K562 (cell line): ENCODE results near the gene GABBR1. TPM values are rescaled to one million over a fixed set of nuclear protein-coding genes. Genes with fewer than 3 reads are reported as not detected.
A peak's percentile ranks its signal among the peaks of the same experiment; 100 is the strongest.

Experiments
- BCL6 ChIP-seq: fragments of 250-450 bp; sonication (Bioruptor Pico); IDR thresholded peaks from 2 replicates; pipeline ENCODE4 v1.4.0; 2020
- FOXK1 ChIP-seq: sonication (generic); formaldehyde crosslinking; IDR thresholded peaks from 2 replicates; pipeline ENCODE4 v1.8.0; 2022; ENCODE audit warnings: missing genetic modification reagents, mild to moderate bottlenecking, borderline replicate concordance
- GABPA ChIP-seq: fragments of 200-800 bp; sonication (Bioruptor generic); conservative IDR thresholded peaks from 2 replicates; pipeline ENCODE4 v1.6.1; 2016; ENCODE audit warnings: low read depth, missing genetic modification characterization, missing compliant biosample characterization
- GATAD2B ChIP-seq: fragments of 450-650 bp; IDR thresholded peaks from 2 replicates; pipeline ENCODE4 v1.6.1; 2017; ENCODE audit warnings: mild to moderate bottlenecking, borderline replicate concordance
- HEY1 ChIP-seq: fragments of 250-450 bp; sonication (Bioruptor Pico); IDR thresholded peaks from 2 replicates; pipeline ENCODE4 v1.5.0; 2020; ENCODE audit warnings: mild to moderate bottlenecking, moderate library complexity, borderline replicate concordance
- KAT2B ChIP-seq: IDR thresholded peaks from one replicate; pipeline ENCODE4 v1.6.1; 2012; ENCODE audit warnings: low read depth, mild to moderate bottlenecking, control low read depth, inconsistent platforms, low read length, moderate library complexity
- MED1 ChIP-seq: sonication (generic); formaldehyde crosslinking; IDR thresholded peaks from 2 replicates; pipeline ENCODE4 v1.8.1; 2023; ENCODE audit warnings: missing genetic modification reagents, borderline replicate concordance
- NFIC ChIP-seq: fragments of 450-650 bp; IDR thresholded peaks from 2 replicates; pipeline ENCODE4 v1.6.1; 2017; ENCODE audit warnings: mild to moderate bottlenecking, inconsistent platforms
- NR2C1 ChIP-seq, 2 experiments: fragments of 450-650 bp; IDR thresholded peaks; 2 replicates each; pipeline ENCODE4 v1.6.1; 2017; ENCODE audit warnings: mild to moderate bottlenecking in 2 of 2, antibody characterized with exemption in 1 of 2, inconsistent platforms in 1 of 2, missing compliant biosample characterization in 1 of 2, missing genetic modification characterization in 1 of 2
- POLR2AphosphoS5 ChIP-seq: IDR thresholded peaks from 2 replicates; pipeline ENCODE4 v1.6.1; 2011; ENCODE audit warnings: mild to moderate bottlenecking, low read depth, low read length, moderate library complexity; ENCODE audit not compliant: control insufficient read depth, insufficient read depth
- POLR2G ChIP-seq: fragments of 200-400 bp; formaldehyde crosslinking; IDR thresholded peaks from 2 replicates; pipeline ENCODE4 v1.6.1; 2017; ENCODE audit warnings: low read depth, mild to moderate bottlenecking, antibody characterized with exemption, low read length, moderate library complexity
- RB1 ChIP-seq: fragments of 450-650 bp; IDR thresholded peaks from 2 replicates; pipeline ENCODE4 v1.6.1; 2017; ENCODE audit warnings: low read depth, mild to moderate bottlenecking
- SNIP1 ChIP-seq: fragments of 450-650 bp; IDR thresholded peaks from 2 replicates; pipeline ENCODE4 v1.7.1; 2017; ENCODE audit warnings: low read depth, mild to moderate bottlenecking
- ZNF146 ChIP-seq: IDR thresholded peaks from one replicate; pipeline ENCODE4 v1.6.1; 2018; ENCODE audit warnings: missing compliant biosample characterization; ENCODE audit not compliant: unreplicated experiment
- ZNF253 ChIP-seq: fragments of 250-450 bp; sonication (Bioruptor Pico); conservative IDR thresholded peaks from 2 replicates; pipeline ENCODE4 v1.6.1; 2021; ENCODE audit warnings: mild to moderate bottlenecking
- ZNF324 ChIP-seq: fragments of 250-450 bp; sonication (Bioruptor Pico); IDR thresholded peaks from 2 replicates; pipeline ENCODE4 v1.4.0; 2020; ENCODE audit warnings: mild to moderate bottlenecking
- ZNF551 ChIP-seq: fragments of 250-450 bp; sonication (Bioruptor Pico); IDR thresholded peaks from 2 replicates; pipeline ENCODE4 v1.5.0; 2021; ENCODE audit warnings: mild to moderate bottlenecking, moderate library complexity
- ZNF830 ChIP-seq: fragments of 250-450 bp; sonication (Bioruptor Pico); IDR thresholded peaks from 2 replicates; pipeline ENCODE4 v1.5.0; 2021; ENCODE audit warnings: mild to moderate bottlenecking
- polyA plus RNA-seq, 8 experiments: library from polyadenylated mRNA; depleted of rRNA in 4 of 8; stranded (reverse) in 5 of 8; unstranded in 3 of 8; fragments of >200 nt; fragmentation: Nextera tagmentation in 2 of 8; fragmentation: Illumina TruSeq in 1 of 8; extraction: Ambion mirVana in 2 of 8; extraction: Trizol in 1 of 8; gene quantifications; 2 replicates each; pipeline versions ENCODE4 v1.2.1 to v1.2.3, GENCODE V29; 2011 to 2014; ENCODE audit warnings: inconsistent platforms in 1 of 8, missing spikeins in 1 of 8
- total RNA-seq, 7 experiments: library from RNA; depleted of rRNA in 6 of 7; stranded (reverse); fragments of >200 nt in 6 of 7; fragmentation: Illumina TruSeq in 2 of 7; extraction: Trizol in 2 of 7; gene quantifications; 2 replicates each; pipeline versions ENCODE4 v1.2.1 to v1.2.3, GENCODE V29; 2011 to 2021; ENCODE audit warnings: low replicate concordance in 1 of 7
- TF ChIP-seq, protein P1 (sequence below): fragments of 450-650 bp; conservative IDR thresholded peaks from 2 replicates; pipeline ENCODE4 v1.6.1; 2016; ENCODE audit warnings: missing genetic modification characterization, low read depth, mild to moderate bottlenecking, control low read depth, missing compliant biosample characterization
- TF ChIP-seq, protein P2 (sequence below): sonication (generic); formaldehyde crosslinking; IDR thresholded peaks from 2 replicates; pipeline ENCODE4 v1.8.0; 2022; ENCODE audit warnings: mild to moderate bottlenecking, missing genetic modification reagents, borderline replicate concordance
- TF ChIP-seq, protein P3 (sequence below): IDR thresholded peaks from 2 replicates; pipeline ENCODE4 v1.6.1; 2014; ENCODE audit warnings: antibody characterized with exemption
- TF ChIP-seq, protein P4 (sequence below): fragments of 450-650 bp; IDR thresholded peaks from 2 replicates; pipeline ENCODE4 v1.6.1; 2016; ENCODE audit warnings: missing biosample characterization, missing genetic modification characterization

Gene GABBR1
- total and polyA plus RNA-seq, 9 of the 15 experiments (the other 6 are each of a cell fraction or from before 2014, with no cell fraction given) = 2.2 to 48.3 (median 20.8) TPM

DNA sequence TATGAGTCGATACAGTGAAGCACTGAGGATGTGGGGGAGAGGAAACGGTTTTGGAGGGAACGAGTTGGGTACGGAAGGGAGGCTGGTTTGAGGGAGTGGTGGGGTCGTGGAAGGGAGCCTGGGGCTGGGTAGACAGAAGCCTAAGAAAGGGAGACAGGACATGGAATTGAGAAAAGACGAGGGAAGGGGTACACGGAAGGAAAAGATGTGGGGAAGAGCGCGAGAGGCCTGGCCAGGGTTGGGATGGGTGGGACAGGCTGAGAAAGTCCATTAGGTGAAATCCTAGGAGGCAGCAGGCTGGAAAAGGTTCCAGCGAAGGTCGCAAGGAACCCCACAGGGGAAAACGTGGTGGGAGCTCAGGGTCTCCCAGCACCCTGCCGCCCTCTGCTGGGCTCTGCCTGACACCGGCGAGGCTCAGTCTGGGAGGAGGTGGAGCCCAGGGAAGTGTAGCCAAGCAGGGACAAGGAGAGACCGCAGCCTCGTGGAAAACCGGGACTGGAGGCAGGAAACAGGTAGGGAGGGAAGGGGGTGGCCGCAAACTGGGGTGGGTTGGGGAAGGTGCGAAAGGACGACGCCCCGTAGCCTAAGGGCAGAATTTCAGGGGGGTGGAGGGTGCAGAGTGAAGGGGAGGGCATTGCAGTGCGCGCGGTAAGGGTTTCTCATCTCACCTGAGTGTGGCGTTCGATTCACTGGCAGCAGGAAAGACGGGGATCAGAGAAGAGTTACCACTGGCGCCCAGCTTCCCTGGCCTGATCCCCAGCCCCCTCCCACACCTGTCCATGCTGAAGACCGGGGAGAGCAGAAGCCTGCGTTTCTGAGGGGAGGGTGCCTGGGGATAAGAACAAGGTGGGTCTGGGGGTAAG is 4.3 kb downstream of the GABBR1 start (continued):
- no peak for TF ChIP-seq FOXK1 (CRISPR knock-in tag)
- TF ChIP-seq, protein P1, sequence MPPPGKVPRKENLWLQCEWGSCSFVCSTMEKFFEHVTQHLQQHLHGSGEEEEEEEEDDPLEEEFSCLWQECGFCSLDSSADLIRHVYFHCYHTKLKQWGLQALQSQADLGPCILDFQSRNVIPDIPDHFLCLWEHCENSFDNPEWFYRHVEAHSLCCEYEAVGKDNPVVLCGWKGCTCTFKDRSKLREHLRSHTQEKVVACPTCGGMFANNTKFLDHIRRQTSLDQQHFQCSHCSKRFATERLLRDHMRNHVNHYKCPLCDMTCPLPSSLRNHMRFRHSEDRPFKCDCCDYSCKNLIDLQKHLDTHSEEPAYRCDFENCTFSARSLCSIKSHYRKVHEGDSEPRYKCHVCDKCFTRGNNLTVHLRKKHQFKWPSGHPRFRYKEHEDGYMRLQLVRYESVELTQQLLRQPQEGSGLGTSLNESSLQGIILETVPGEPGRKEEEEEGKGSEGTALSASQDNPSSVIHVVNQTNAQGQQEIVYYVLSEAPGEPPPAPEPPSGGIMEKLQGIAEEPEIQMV (tag) = no peak
- TF ChIP-seq ZNF253 = no peak
- TF ChIP-seq POLR2AphosphoS5 = peak; percentile 21; the same call in 1 of the 2 replicates
- no peak for TF ChIP-seq ZNF146 (CRISPR knock-in tag)
- no peak for TF ChIP-seq MED1 (CRISPR knock-in tag)
- TF ChIP-seq, protein P2, sequence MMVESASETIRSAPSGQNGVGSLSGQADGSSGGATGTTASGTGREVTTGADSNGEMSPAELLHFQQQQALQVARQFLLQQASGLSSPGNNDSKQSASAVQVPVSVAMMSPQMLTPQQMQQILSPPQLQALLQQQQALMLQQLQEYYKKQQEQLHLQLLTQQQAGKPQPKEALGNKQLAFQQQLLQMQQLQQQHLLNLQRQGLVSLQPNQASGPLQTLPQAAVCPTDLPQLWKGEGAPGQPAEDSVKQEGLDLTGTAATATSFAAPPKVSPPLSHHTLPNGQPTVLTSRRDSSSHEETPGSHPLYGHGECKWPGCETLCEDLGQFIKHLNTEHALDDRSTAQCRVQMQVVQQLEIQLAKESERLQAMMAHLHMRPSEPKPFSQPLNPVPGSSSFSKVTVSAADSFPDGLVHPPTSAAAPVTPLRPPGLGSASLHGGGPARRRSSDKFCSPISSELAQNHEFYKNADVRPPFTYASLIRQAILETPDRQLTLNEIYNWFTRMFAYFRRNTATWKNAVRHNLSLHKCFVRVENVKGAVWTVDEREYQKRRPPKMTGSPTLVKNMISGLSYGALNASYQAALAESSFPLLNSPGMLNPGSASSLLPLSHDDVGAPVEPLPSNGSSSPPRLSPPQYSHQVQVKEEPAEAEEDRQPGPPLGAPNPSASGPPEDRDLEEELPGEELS = no peak
- TF ChIP-seq, protein P3, sequence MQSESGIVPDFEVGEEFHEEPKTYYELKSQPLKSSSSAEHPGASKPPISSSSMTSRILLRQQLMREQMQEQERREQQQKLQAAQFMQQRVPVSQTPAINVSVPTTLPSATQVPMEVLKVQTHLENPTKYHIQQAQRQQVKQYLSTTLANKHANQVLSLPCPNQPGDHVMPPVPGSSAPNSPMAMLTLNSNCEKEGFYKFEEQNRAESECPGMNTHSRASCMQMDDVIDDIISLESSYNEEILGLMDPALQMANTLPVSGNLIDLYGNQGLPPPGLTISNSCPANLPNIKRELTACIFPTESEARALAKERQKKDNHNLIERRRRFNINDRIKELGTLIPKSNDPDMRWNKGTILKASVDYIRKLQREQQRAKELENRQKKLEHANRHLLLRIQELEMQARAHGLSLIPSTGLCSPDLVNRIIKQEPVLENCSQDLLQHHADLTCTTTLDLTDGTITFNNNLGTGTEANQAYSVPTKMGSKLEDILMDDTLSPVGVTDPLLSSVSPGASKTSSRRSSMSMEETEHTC = no peak
- TF ChIP-seq KAT2B = no peak
- peak; percentile 82 for TF ChIP-seq POLR2G
- peak; percentile 77; the same call in 1 of the 2 replicates for TF ChIP-seq RB1
- TF ChIP-seq ZNF324 (CRISPR knock-in tag) = no peak
- TF ChIP-seq NFIC = no peak
- peak; percentile 59; the same call in 1 of the 2 replicates for TF ChIP-seq SNIP1
- TF ChIP-seq BCL6 (CRISPR knock-in tag) = no peak
- TF ChIP-seq, protein P4, sequence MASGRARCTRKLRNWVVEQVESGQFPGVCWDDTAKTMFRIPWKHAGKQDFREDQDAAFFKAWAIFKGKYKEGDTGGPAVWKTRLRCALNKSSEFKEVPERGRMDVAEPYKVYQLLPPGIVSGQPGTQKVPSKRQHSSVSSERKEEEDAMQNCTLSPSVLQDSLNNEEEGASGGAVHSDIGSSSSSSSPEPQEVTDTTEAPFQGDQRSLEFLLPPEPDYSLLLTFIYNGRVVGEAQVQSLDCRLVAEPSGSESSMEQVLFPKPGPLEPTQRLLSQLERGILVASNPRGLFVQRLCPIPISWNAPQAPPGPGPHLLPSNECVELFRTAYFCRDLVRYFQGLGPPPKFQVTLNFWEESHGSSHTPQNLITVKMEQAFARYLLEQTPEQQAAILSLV = no peak
- TF ChIP-seq HEY1 = no peak
- TF ChIP-seq ZNF830 (CRISPR knock-in tag) = no peak
- TF ChIP-seq GATAD2B = peak; percentile 45; the same call in 1 of the 2 replicates
- no peak for TF ChIP-seq GABPA (tag)
- TF ChIP-seq ZNF551 (CRISPR knock-in tag) = no peak
- no peak for TF ChIP-seq NR2C1 (IDR thresholded peaks at IDR 0.05)
- TF ChIP-seq NR2C1 (tag; IDR thresholded peaks at IDR 0.05) = no peak
